Measurements from ENCODE around the gene ADISSP. TPM values are rescaled to one million over a fixed set of nuclear protein-coding genes. Genes with fewer than 3 reads are reported as not detected.

Gene ADISSP
- total and polyA plus RNA-seq, 2 of the 13 experiments (the other 11 are each of a cell fraction or from before 2014, with no cell fraction given): 38.3 to 90.6 TPM

GRCh38 chr20:3786665-3787323 lies 19.2 kb upstream of the ADISSP start, which contains the start of gene CENPB (continued):
- TF ChIP-seq USF2 (IDR thresholded peaks at IDR 0.05; ENCODE audit: low read depth, low read length) (no peak), USF2 (CRISPR knock-in tag; IDR thresholded peaks at IDR 0.05; ENCODE audit: borderline replicate concordance) (no peak), MAZ (IDR thresholded peaks at IDR 0.05; ENCODE audit: borderline replicate concordance, low read depth, low read length) (peak; percentile 99), MAZ (CRISPR knock-in tag; IDR thresholded peaks at IDR 0.05; ENCODE audit: low read depth) (peak; percentile 98), CENPX (CRISPR knock-in tag; IDR thresholded peaks at IDR 0.05) (no peak), ZSCAN9 (CRISPR knock-in tag; IDR thresholded peaks at IDR 0.05; ENCODE audit: borderline replicate concordance) (0 out of 2 replicates have a peak, but pooled peaks have one; percentile 14), GABPA (IDR thresholded peaks at IDR 0.05; ENCODE audit: low read depth, low read length) (peak; percentile 55), GABPA (CRISPR knock-in tag; IDR thresholded peaks at IDR 0.05; ENCODE audit: low read depth) (no peak), SOX5 (CRISPR knock-in tag; IDR thresholded peaks at IDR 0.05; ENCODE audit: borderline replicate concordance) (no peak), ZNF569 (CRISPR knock-in tag; IDR thresholded peaks at IDR 0.05; ENCODE audit: borderline replicate concordance) (no peak), GATA4 (IDR thresholded peaks at IDR 0.05; ENCODE audit: borderline replicate concordance, low read depth) (no peak), MEIS2 (CRISPR knock-in tag; IDR thresholded peaks at IDR 0.05) (no peak; the same call in 1 of the 2 replicates), EZH2 (conservative IDR thresholded peaks at IDR 0.05; ENCODE audit: low read depth, low read length) (no peak), ZNF75D (CRISPR knock-in tag; IDR thresholded peaks at IDR 0.05; ENCODE audit: borderline replicate concordance) (no peak), ZFP62 (CRISPR knock-in tag; IDR thresholded peaks at IDR 0.05) (no peak), NFRKB (IDR thresholded peaks at IDR 0.05) (no peak), ZMAT3 (CRISPR knock-in tag; conservative IDR thresholded peaks at IDR 0.05) (no peak; the same call in 1 of the 2 replicates), FUBP1 (CRISPR knock-in tag; IDR thresholded peaks at IDR 0.05; ENCODE audit: borderline replicate concordance) (no peak), NCOA5 (CRISPR knock-in tag; IDR thresholded peaks at IDR 0.05) (no peak), FOXA1 (IDR thresholded peaks at IDR 0.05) (no peak), FOXA1 (CRISPR knock-in tag; IDR thresholded peaks at IDR 0.05) (no peak)
- TF ChIP-seq, protein P1, sequence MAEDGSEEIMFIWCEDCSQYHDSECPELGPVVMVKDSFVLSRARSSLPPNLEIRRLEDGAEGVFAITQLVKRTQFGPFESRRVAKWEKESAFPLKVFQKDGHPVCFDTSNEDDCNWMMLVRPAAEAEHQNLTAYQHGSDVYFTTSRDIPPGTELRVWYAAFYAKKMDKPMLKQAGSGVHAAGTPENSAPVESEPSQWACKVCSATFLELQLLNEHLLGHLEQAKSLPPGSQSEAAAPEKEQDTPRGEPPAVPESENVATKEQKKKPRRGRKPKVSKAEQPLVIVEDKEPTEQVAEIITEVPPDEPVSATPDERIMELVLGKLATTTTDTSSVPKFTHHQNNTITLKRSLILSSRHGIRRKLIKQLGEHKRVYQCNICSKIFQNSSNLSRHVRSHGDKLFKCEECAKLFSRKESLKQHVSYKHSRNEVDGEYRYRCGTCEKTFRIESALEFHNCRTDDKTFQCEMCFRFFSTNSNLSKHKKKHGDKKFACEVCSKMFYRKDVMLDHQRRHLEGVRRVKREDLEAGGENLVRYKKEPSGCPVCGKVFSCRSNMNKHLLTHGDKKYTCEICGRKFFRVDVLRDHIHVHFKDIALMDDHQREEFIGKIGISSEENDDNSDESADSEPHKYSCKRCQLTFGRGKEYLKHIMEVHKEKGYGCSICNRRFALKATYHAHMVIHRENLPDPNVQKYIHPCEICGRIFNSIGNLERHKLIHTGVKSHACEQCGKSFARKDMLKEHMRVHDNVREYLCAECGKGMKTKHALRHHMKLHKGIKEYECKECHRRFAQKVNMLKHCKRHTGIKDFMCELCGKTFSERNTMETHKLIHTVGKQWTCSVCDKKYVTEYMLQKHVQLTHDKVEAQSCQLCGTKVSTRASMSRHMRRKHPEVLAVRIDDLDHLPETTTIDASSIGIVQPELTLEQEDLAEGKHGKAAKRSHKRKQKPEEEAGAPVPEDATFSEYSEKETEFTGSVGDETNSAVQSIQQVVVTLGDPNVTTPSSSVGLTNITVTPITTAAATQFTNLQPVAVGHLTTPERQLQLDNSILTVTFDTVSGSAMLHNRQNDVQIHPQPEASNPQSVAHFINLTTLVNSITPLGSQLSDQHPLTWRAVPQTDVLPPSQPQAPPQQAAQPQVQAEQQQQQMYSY (CRISPR knock-in tag; IDR thresholded peaks at IDR 0.05): no peak; the same call in 1 of the 2 replicates
- TF ChIP-seq, protein P2, sequence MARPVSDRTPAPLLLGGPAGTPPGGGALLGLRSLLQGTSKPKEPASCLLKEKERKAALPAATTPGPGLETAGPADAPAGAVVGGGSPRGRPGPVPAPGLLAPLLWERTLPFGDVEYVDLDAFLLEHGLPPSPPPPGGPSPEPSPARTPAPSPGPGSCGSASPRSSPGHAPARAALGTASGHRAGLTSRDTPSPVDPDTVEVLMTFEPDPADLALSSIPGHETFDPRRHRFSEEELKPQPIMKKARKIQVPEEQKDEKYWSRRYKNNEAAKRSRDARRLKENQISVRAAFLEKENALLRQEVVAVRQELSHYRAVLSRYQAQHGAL (CRISPR knock-in tag; IDR thresholded peaks at IDR 0.05; ENCODE audit: not compliant biosample characterization): no peak

Measured in HepG2 (cell line).